ENCODE results near the gene FRY.

Gene FRY

GRCh38 chr13:32316501-32316900, 284.9 kb downstream of the FRY start:
- no peaks in the 10 kb centered on the region for H3K27me3 ChIP-seq (ENCODE audit: control insufficient read depth, insufficient read depth, low read length)
- no peaks in the 10 kb centered on the region for H3K36me3 ChIP-seq (ENCODE audit: control insufficient read depth, insufficient read depth, low read length)
- no peaks in the 10 kb centered on the region for H3K4me1 ChIP-seq (ENCODE audit: control insufficient read depth, insufficient read depth, low read length)
- H3K9ac ChIP-seq (ENCODE audit: low read length): no peak overlapping the region
- no peak overlapping the region for H3K4me3 ChIP-seq (ENCODE audit: low read length)
- no peak overlapping the region for H3K27ac ChIP-seq (ENCODE audit: low read depth, low read length)

GRCh38 chr13:32317716-32318465, 286.3 kb downstream of the FRY start:
- Histone ChIP-seq H3K27me3 (ENCODE audit: control insufficient read depth, insufficient read depth, low read length) (no peaks in the 10 kb centered on the region), H3K9ac (ENCODE audit: low read length) (no peak overlapping the region), H3K27ac (ENCODE audit: low read depth, low read length) (no peak overlapping the region), H3K4me1 (ENCODE audit: control insufficient read depth, insufficient read depth, low read length) (no peaks in the 10 kb centered on the region), H3K36me3 (ENCODE audit: control insufficient read depth, insufficient read depth, low read length) (no peaks in the 10 kb centered on the region), H3K4me3 (ENCODE audit: low read length) (no peak overlapping the region)

- H3K4me3 ChIP-seq (ENCODE audit: low read length): no peak overlapping the region
- H3K4me1 ChIP-seq (ENCODE audit: control insufficient read depth, insufficient read depth, low read length): no peaks in the 10 kb centered on the region
- no peaks in the 10 kb centered on the region for H3K36me3 ChIP-seq (ENCODE audit: control insufficient read depth, insufficient read depth, low read length)
- no peaks in the 10 kb centered on the region for H3K27me3 ChIP-seq (ENCODE audit: control insufficient read depth, insufficient read depth, low read length)
- no peak overlapping the region for H3K9ac ChIP-seq (ENCODE audit: low read length)
- H3K27ac ChIP-seq (ENCODE audit: low read depth, low read length): no peak overlapping the region
These were observed 289.0 kb downstream of the FRY start for GRCh38 chr13:32320528-32320927.

GRCh38 chr13:32323912-32324311, 292.3 kb downstream of the FRY start:
- no peak overlapping the region for H3K4me3 ChIP-seq (ENCODE audit: low read length)
- H3K36me3 ChIP-seq (ENCODE audit: control insufficient read depth, insufficient read depth, low read length): no peaks in the 10 kb centered on the region
- H3K27me3 ChIP-seq (ENCODE audit: control insufficient read depth, insufficient read depth, low read length): no peaks in the 10 kb centered on the region
- no peaks in the 10 kb centered on the region for H3K4me1 ChIP-seq (ENCODE audit: control insufficient read depth, insufficient read depth, low read length)
- H3K27ac ChIP-seq (ENCODE audit: low read depth, low read length): no peak overlapping the region
- H3K9ac ChIP-seq (ENCODE audit: low read length): no peak overlapping the region

- H3K27ac ChIP-seq (ENCODE audit: low read depth, low read length): no peak overlapping the region
- no peaks in the 10 kb centered on the region for H3K36me3 ChIP-seq (ENCODE audit: control insufficient read depth, insufficient read depth, low read length)
- H3K4me1 ChIP-seq (ENCODE audit: control insufficient read depth, insufficient read depth, low read length): no peaks in the 10 kb centered on the region
- H3K27me3 ChIP-seq (ENCODE audit: control insufficient read depth, insufficient read depth, low read length): no peaks in the 10 kb centered on the region
- no peak overlapping the region for H3K4me3 ChIP-seq (ENCODE audit: low read length)
- H3K9ac ChIP-seq (ENCODE audit: low read length): no peak overlapping the region
These were observed 298.9 kb downstream of the FRY start for GRCh38 chr13:32330441-32330840.

GRCh38 chr13:32334671-32335070, 303.1 kb downstream of the FRY start:
- H3K27me3 ChIP-seq (ENCODE audit: control insufficient read depth, insufficient read depth, low read length): no peaks in the 10 kb centered on the region

GRCh38 chr13:32340914-32341313, 309.3 kb downstream of the FRY start:
- Histone ChIP-seq H3K9ac (ENCODE audit: low read length) (no peak overlapping the region), H3K36me3 (ENCODE audit: control insufficient read depth, insufficient read depth, low read length) (no peaks in the 10 kb centered on the region), H3K27ac (ENCODE audit: low read depth, low read length) (no peak overlapping the region), H3K4me3 (ENCODE audit: low read length) (no peak overlapping the region), H3K4me1 (ENCODE audit: control insufficient read depth, insufficient read depth, low read length) (no peaks in the 10 kb centered on the region), H3K27me3 (ENCODE audit: control insufficient read depth, insufficient read depth, low read length) (no peaks in the 10 kb centered on the region)

More at GRCh38 chr13:32334671-32335070, 303.1 kb downstream of the FRY start:
- Histone ChIP-seq H3K4me3 (ENCODE audit: low read length) (no peak overlapping the region), H3K27ac (ENCODE audit: low read depth, low read length) (no peak overlapping the region), H3K4me1 (ENCODE audit: control insufficient read depth, insufficient read depth, low read length) (no peaks in the 10 kb centered on the region), H3K36me3 (ENCODE audit: control insufficient read depth, insufficient read depth, low read length) (no peaks in the 10 kb centered on the region), H3K9ac (ENCODE audit: low read length) (no peak overlapping the region)

- no peaks in the 10 kb centered on the region for H3K36me3 ChIP-seq (ENCODE audit: control insufficient read depth, insufficient read depth, low read length)
- H3K9ac ChIP-seq (ENCODE audit: low read length): no peak overlapping the region
- H3K27ac ChIP-seq (ENCODE audit: low read depth, low read length): no peak overlapping the region
- no peak overlapping the region for H3K4me3 ChIP-seq (ENCODE audit: low read length)
- no peaks in the 10 kb centered on the region for H3K4me1 ChIP-seq (ENCODE audit: control insufficient read depth, insufficient read depth, low read length)
- H3K27me3 ChIP-seq (ENCODE audit: control insufficient read depth, insufficient read depth, low read length): no peaks in the 10 kb centered on the region
These were observed 316.1 kb downstream of the FRY start for GRCh38 chr13:32347651-32348050.

All from rectal smooth muscle tissue (tissue), 1 donor.